GM23248 (cell line): ENCODE measurements around the gene DENND5B.

Source experiments
- EZH2 ChIP-seq: fragments of 200-600 bp; sonication (generic); IDR thresholded peaks from 2 replicates; pipeline ENCODE4 v1.6.1; 2018; ENCODE audit warnings: antibody characterized with exemption, mild to moderate bottlenecking; ENCODE audit not compliant: insufficient read depth, poor library complexity, severe bottlenecking
- EZH2phosphoT487 ChIP-seq: fragments of 200-600 bp; sonication (generic); IDR thresholded peaks from 2 replicates; pipeline ENCODE4 v1.6.1; 2018; ENCODE audit warnings: antibody characterized with exemption, moderate library complexity, mild to moderate bottlenecking, low read depth; ENCODE audit not compliant: insufficient read depth

DNA sequence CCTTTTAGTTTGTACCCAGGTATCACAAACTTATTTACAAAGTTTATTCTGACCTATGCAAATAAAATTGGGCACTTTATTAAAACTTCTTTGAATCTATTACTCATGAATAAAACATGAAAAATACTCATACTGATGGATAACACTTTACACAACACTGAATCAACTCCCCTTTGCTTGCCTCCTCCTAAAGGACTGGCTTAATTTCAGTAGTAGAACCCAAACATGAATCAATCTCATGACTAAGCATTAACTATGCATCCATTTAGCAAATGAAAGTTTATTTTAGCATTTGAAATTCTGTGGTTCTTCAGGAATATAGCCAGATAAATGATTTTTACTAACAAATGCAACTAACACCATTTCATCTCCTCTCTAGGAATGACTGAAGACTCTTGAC lies 32.4 kb downstream of the DENND5B start:
- TF ChIP-seq EZH2 (no peak), EZH2phosphoT487 (no peak)
